GM18868 (cell line): ENCODE measurements around the gene PRR29.
"Not testable (repeated sequence)": the region's sequence is repeated elsewhere in the genome, so short reads cannot be mapped to it uniquely, and the experiment has no call there.

ENCODE experiments used
- ATAC-seq: cut with Tn5 transposase; IDR thresholded peaks from one replicate; pipeline ENCODE4 v1.9.1; 2021; ENCODE audit warnings: mild to moderate bottlenecking, moderate library complexity; ENCODE audit not compliant: unreplicated experiment

The PRR29 gene

GRCh38 chr17:63973930-63974593 is 24.1 kb upstream of the PRR29 start:
- ATAC-seq: no peak

- no peak for ATAC-seq
Measured at GRCh38 chr17:63974594-63975192, 23.5 kb upstream of the PRR29 start.

- ATAC-seq: no peak
Measured at GRCh38 chr17:63975541-63976092, 22.5 kb upstream of the PRR29 start.

GRCh38 chr17:63976702-63977101 is 21.4 kb upstream of the PRR29 start:
- ATAC-seq: no peak

- no peak for ATAC-seq
Measured at GRCh38 chr17:63978272-63979200, 19.6 kb upstream of the PRR29 start.

GRCh38 chr17:63982641-63983040 is 15.5 kb upstream of the PRR29 start:
- not testable (repeated sequence) for ATAC-seq

GRCh38 chr17:63983320-63983719 is 14.8 kb upstream of the PRR29 start:
- ATAC-seq: no peak

- no peak for ATAC-seq
Measured at GRCh38 chr17:63984236-63984635, 13.9 kb upstream of the PRR29 start.

- ATAC-seq: no peak
Measured at GRCh38 chr17:63984651-63985386, 13.3 kb upstream of the PRR29 start.

- ATAC-seq: no peak
Measured at GRCh38 chr17:63985387-63986140, 12.6 kb upstream of the PRR29 start.

GRCh38 chr17:63986821-63987220 is 11.3 kb upstream of the PRR29 start:
- no peak for ATAC-seq

GRCh38 chr17:63987221-63988126 is 10.7 kb upstream of the PRR29 start:
- ATAC-seq: no peak

- no peak for ATAC-seq
Measured at GRCh38 chr17:63988127-63988478, 10.0 kb upstream of the PRR29 start.

- no peak for ATAC-seq
Measured at GRCh38 chr17:63988741-63989621, 9.2 kb upstream of the PRR29 start.

GRCh38 chr17:63989622-63990345 is 8.4 kb upstream of the PRR29 start:
- ATAC-seq: no peak

GRCh38 chr17:63991611-63992010 is 6.5 kb upstream of the PRR29 start:
- ATAC-seq: no peak

- ATAC-seq: no peak
Measured at GRCh38 chr17:63993368-63993985, 4.7 kb upstream of the PRR29 start.
